ENCODE results near the gene TMPRSS13.

Gene TMPRSS13

GRCh38 chr11:117917591-117918151 is 11.5 kb downstream of the TMPRSS13 start:
- no peak overlapping the region for H3K4me3 ChIP-seq (ENCODE audit: low read length)
- no peak for TF ChIP-seq ZNF274 (IDR thresholded peaks at IDR 0.05; ENCODE audit: low read depth, low read length)

- TF ChIP-seq ZNF274 (IDR thresholded peaks at IDR 0.05; ENCODE audit: low read depth, low read length): no peak
Observed at GRCh38 chr11:117916956-117917355, 12.2 kb downstream of the TMPRSS13 start.

GRCh38 chr11:117915672-117916235 is 13.4 kb downstream of the TMPRSS13 start:
- H3K4me3 ChIP-seq (ENCODE audit: low read length): no peak overlapping the region
- no peak for TF ChIP-seq ZNF274 (IDR thresholded peaks at IDR 0.05; ENCODE audit: low read depth, low read length)

More at GRCh38 chr11:117916956-117917355, 12.2 kb downstream of the TMPRSS13 start:
- H3K4me3 ChIP-seq (ENCODE audit: low read length): no peak overlapping the region

- H3K4me3 ChIP-seq (ENCODE audit: low read length): no peak overlapping the region
- TF ChIP-seq ZNF274 (IDR thresholded peaks at IDR 0.05; ENCODE audit: low read depth, low read length): no peak
Observed at GRCh38 chr11:117914991-117915618, 14.1 kb downstream of the TMPRSS13 start.

GRCh38 chr11:117914398-117914761 is 14.8 kb downstream of the TMPRSS13 start:
- no peak for TF ChIP-seq ZNF274 (IDR thresholded peaks at IDR 0.05; ENCODE audit: low read depth, low read length)
- no peak overlapping the region for H3K4me3 ChIP-seq (ENCODE audit: low read length)

- TF ChIP-seq ZNF274 (IDR thresholded peaks at IDR 0.05; ENCODE audit: low read depth, low read length): no peak
- no peak overlapping the region for H3K4me3 ChIP-seq (ENCODE audit: low read length)
Observed at GRCh38 chr11:117913736-117914397, 15.3 kb downstream of the TMPRSS13 start.

- no peak for TF ChIP-seq ZNF274 (IDR thresholded peaks at IDR 0.05; ENCODE audit: low read depth, low read length)
Observed at GRCh38 chr11:117912497-117912896, 16.7 kb downstream of the TMPRSS13 start.

GRCh38 chr11:117911694-117912093 is 17.5 kb downstream of the TMPRSS13 start:
- no peak for TF ChIP-seq ZNF274 (IDR thresholded peaks at IDR 0.05; ENCODE audit: low read depth, low read length)
- H3K4me3 ChIP-seq (ENCODE audit: low read length): no peak overlapping the region

More at GRCh38 chr11:117912497-117912896, 16.7 kb downstream of the TMPRSS13 start:
- no peak overlapping the region for H3K4me3 ChIP-seq (ENCODE audit: low read length)

- H3K4me3 ChIP-seq (ENCODE audit: low read length): no peak overlapping the region
- TF ChIP-seq ZNF274 (IDR thresholded peaks at IDR 0.05; ENCODE audit: low read depth, low read length): no peak
Observed at GRCh38 chr11:117910941-117911655, 18.1 kb downstream of the TMPRSS13 start.

GRCh38 chr11:117910525-117910924 is 18.7 kb downstream of the TMPRSS13 start:
- TF ChIP-seq ZNF274 (IDR thresholded peaks at IDR 0.05; ENCODE audit: low read depth, low read length): no peak
- H3K4me3 ChIP-seq (ENCODE audit: low read length): no peak overlapping the region

GRCh38 chr11:117909611-117910382 is 19.4 kb downstream of the TMPRSS13 start:
- TF ChIP-seq ZNF274 (IDR thresholded peaks at IDR 0.05; ENCODE audit: low read depth, low read length): no peak

GRCh38 chr11:117908959-117909610 is 20.1 kb downstream of the TMPRSS13 start:
- H3K4me3 ChIP-seq (ENCODE audit: low read length): no peak overlapping the region
- no peak for TF ChIP-seq ZNF274 (IDR thresholded peaks at IDR 0.05; ENCODE audit: low read depth, low read length)

More at GRCh38 chr11:117909611-117910382, 19.4 kb downstream of the TMPRSS13 start:
- H3K4me3 ChIP-seq (ENCODE audit: low read length): no peak overlapping the region

All from GM08714 (cell line).